Thyroid gland (tissue), 4 donors: ENCODE results near the gene HECW1. TPM values are rescaled to one million over a fixed set of nuclear protein-coding genes. Genes with fewer than 3 reads are reported as not detected.

Experiments used
- DNase-seq, 2 donors: peaks; one replicate each; pipeline ENCODE4 v3.0.0-alpha.2; 2019
- H3K27ac ChIP-seq, 3 donors: fragments of 200-600 bp; sonication (generic); 1 replicate in 2 of 3; 2 replicates in 1 of 3; pipeline ENCODE4 v1.5.1; 2016 to 2019; ENCODE audit warnings: mild to moderate bottlenecking in 1 of 3, moderate library complexity in 1 of 3
- H3K27me3 ChIP-seq: fragments of 200-600 bp; sonication (generic); one replicate; pipeline ENCODE4 v1.5.1; 2019
- H3K36me3 ChIP-seq, 2 donors: fragments of 200-600 bp; sonication (generic); one replicate each; pipeline ENCODE4 v1.5.1; 2016 to 2019
- H3K4me1 ChIP-seq, 2 donors: fragments of 200-600 bp; sonication (generic); one replicate each; pipeline ENCODE4 v1.5.1; 2017 to 2019
- H3K4me3 ChIP-seq, 3 donors: fragments of 200-600 bp; sonication (generic); replicated peaks in 1 of 3; 1 replicate in 2 of 3; 2 replicates in 1 of 3; pipeline ENCODE4 v1.5.1; 2016; ENCODE audit warnings: mild to moderate bottlenecking in 1 of 3
- H3K9me3 ChIP-seq: fragments of 200-600 bp; sonication (generic); one replicate; pipeline ENCODE4 v1.5.1; 2017
- POLR2A ChIP-seq, 2 donors: fragments of 450-650 bp; IDR thresholded peaks; one replicate each; pipeline ENCODE4 v1.6.1; 2017; ENCODE audit warnings: antibody characterized with exemption in 2 of 2, mild to moderate bottlenecking in 2 of 2, moderate library complexity in 1 of 2
- WGBS, 2 donors: methylation state at CpG; one replicate each; pipeline ENCODE4 v1.1.5; 2017; 5-methylcytosine and 5-hydroxymethylcytosine counted together
- intact Hi-C: fragments of 100-400 bp; cut with DNase I; formaldehyde crosslinking; loops from one replicate; pipeline ENCODE4 v1.15.1; 2023
- microRNA-seq: library from miRNA; unstranded; fragments of <30 nt; microRNA quantifications from one replicate; pipeline ENCODE4, GENCODE V29; 2016
- small RNA-seq: library from RNA; depleted of rRNA; stranded (forward); fragments of <200 nt; gene quantifications from one replicate; pipeline ENCODE3, GENCODE V24; 2016
- total RNA-seq, 4 donors: library from RNA; depleted of rRNA; stranded (reverse); fragments of >200 nt; gene quantifications; one replicate each; pipeline ENCODE4 v1.2.3, GENCODE V29; 2016
- TF ChIP-seq, protein P1 (sequence below), 6 experiments: fragments of 200-600 bp in 3 of 6; fragments of 450-650 bp in 3 of 6; sonication (generic) in 3 of 6; IDR thresholded peaks; one replicate each; pipeline ENCODE4 v1.5.1; 2016 to 2019; ENCODE audit warnings: antibody characterized with exemption in 6 of 6, mild to moderate bottlenecking in 2 of 6, inconsistent platforms in 1 of 6, moderate library complexity in 1 of 6

The HECW1 gene
- total RNA-seq, 4 donors from 2014 or later, result 0.67 to 4.7 (median 2.3) TPM

DNA sequence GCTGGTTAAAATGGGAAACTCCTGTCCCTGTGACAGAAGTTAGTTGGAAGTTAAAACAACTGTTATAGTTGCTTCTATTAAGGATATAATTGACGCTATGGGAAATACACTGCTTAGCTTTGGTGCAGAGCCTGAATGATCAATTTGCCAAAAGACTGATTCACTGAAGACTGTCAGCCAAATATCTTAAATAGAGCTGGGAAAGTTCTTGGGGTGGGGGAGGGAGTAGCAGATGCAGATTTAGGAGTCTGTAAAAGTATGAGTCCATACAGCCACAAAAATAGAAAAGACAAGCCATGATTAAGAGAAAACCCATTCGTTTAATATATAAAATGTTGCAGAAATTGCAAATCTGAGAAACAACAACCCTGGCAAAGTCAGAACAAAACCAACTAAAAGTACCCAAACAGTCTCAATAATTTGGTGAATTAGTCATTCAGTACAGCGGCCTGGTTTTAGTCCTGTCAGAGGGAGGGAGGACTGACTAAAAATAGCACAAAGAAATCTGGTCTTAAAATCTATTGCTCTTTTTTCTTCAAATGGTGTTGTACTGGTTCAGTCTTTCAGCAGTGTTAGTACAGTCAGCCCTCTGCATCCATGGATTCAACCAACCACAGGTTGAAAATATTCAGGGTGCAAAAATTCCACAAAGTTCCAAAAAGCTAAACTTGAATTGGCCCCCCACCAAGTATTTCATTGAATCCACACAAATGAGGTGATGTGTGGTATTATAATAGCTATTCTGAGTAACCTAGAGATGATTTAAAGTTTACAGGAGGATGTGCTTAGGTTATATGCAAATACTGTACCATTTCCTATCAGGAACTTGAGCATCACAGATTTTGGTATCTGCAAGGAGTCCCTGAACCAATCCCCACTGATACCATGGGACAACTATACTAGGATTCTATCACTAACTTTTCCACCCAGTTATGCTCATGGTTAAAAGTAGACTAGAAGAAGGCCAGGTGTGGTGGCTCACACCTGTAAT lies 500.4 kb downstream of the HECW1 start:
- Histone ChIP-seq H3K27me3 (no peaks in the 10 kb centered on the region), H3K4me1 (peaks cover 0 to 3% of the 10 kb centered on the region in 2 donors), H3K36me3 (peaks cover 0 to 9% of the 10 kb centered on the region in 2 donors), H3K9me3 (no peaks in the 10 kb centered on the region), H3K4me3 (no peak overlapping the region), H3K27ac (no peak overlapping the region)
- TF ChIP-seq, protein P1, sequence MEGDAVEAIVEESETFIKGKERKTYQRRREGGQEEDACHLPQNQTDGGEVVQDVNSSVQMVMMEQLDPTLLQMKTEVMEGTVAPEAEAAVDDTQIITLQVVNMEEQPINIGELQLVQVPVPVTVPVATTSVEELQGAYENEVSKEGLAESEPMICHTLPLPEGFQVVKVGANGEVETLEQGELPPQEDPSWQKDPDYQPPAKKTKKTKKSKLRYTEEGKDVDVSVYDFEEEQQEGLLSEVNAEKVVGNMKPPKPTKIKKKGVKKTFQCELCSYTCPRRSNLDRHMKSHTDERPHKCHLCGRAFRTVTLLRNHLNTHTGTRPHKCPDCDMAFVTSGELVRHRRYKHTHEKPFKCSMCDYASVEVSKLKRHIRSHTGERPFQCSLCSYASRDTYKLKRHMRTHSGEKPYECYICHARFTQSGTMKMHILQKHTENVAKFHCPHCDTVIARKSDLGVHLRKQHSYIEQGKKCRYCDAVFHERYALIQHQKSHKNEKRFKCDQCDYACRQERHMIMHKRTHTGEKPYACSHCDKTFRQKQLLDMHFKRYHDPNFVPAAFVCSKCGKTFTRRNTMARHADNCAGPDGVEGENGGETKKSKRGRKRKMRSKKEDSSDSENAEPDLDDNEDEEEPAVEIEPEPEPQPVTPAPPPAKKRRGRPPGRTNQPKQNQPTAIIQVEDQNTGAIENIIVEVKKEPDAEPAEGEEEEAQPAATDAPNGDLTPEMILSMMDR (IDR thresholded peaks at IDR 0.05), result no peak
- TF ChIP-seq POLR2A (IDR thresholded peaks at IDR 0.05), result no peak
- 70 to 77% methylated on average over 3 of the region's 3 CpGs for WGBS, 2 donors
- intact Hi-C loops, result no loop called here
- DNase-seq, result no peak

Small RNA genes within 50 kb of the gene (microRNA-seq; reads per million reads assigned to microRNA genes)
- not detected for gene MIR3943

Small RNA genes within 50 kb of the gene (small RNA-seq; reads per million reads assigned to genes)
- gene MIR3943 (not detected), gene RF00019 (not detected), gene RNU6-575P (not detected), gene RNU7-35P (not detected)

Other genes with a start within 250 kb of the HECW1 start
- gene C7orf25, start 200.6 kb upstream of the HECW1 start, total RNA-seq, result 10 to 100 TPM; 12.5 to 18.9 (median 14.9) TPM
- 10 to 100 TPM; 42.2 to 71.2 (median 63.8) TPM for gene PSMA2, start 180.5 kb upstream of the HECW1 start, total RNA-seq
- gene MRPL32, start 180.3 kb upstream of the HECW1 start, total RNA-seq, result 10 to 100 TPM; 49.4 to 68.7 (median 56.9) TPM